Gastrocnemius medialis (tissue), 4 donors: ENCODE measurements around the gene EFS.

Experiments
- CTCF ChIP-seq, 5 experiments: fragments of 450-650 bp in 3 of 5; fragments of 200-600 bp in 2 of 5; sonication (generic) in 2 of 5; IDR thresholded peaks in 4 of 5; conservative IDR thresholded peaks in 1 of 5; 1 replicate in 4 of 5; 2 replicates in 1 of 5; pipeline ENCODE4 v1.5.1; 2016 to 2019; ENCODE audit warnings: antibody characterized with exemption in 5 of 5, mild to moderate bottlenecking in 3 of 5, moderate library complexity in 3 of 5
- POLR2A ChIP-seq, 2 donors: fragments of 450-650 bp; IDR thresholded peaks; one replicate each; pipeline ENCODE4 v1.6.1; 2017; ENCODE audit warnings: antibody characterized with exemption in 2 of 2, mild to moderate bottlenecking in 2 of 2, moderate library complexity in 2 of 2

- TF ChIP-seq CTCF (IDR thresholded peaks at IDR 0.05 in 4 of 5, conservative IDR thresholded peaks at IDR 0.05 in 1 of 5) (no peak), POLR2A (IDR thresholded peaks at IDR 0.05) (no peak)
These were observed 33.4 kb upstream of the EFS start for GRCh38 chr14:23398348-23398747.
